Cardiac atrium fibroblast (primary cell): ENCODE results near the gene OR1J4. TPM values are rescaled to one million over a fixed set of nuclear protein-coding genes. Genes with fewer than 3 reads are reported as not detected.

Experiments
- total RNA-seq: library from RNA; depleted of rRNA; stranded (reverse); fragments of >200 nt; gene quantifications from 2 replicates; pipeline ENCODE4 v1.2.3, GENCODE V29; 2015

OR1J4 gene, protein sequence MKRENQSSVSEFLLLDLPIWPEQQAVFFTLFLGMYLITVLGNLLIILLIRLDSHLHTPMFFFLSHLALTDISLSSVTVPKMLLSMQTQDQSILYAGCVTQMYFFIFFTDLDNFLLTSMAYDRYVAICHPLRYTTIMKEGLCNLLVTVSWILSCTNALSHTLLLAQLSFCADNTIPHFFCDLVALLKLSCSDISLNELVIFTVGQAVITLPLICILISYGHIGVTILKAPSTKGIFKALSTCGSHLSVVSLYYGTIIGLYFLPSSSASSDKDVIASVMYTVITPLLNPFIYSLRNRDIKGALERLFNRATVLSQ
- total RNA-seq = not detected in 2 replicates

DNA sequence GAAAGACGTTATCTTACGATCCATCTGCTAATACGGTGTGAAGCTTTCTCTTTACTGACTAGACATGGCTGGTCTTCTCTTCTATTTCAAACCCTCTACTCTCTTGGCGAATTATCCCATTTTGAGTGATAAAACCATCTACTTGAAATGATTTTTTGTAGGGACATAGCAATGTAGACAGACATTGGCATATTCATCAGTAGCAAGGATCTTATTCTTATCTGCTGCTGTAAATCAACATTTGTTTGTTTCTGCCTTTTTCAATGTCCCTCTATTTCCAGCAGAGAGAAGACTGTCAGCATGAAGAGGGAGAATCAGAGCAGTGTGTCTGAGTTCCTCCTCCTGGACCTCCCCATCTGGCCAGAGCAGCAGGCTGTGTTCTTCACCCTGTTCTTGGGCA is at the start of gene OR1J4:
Gene OR1J4, plus strand, starts transcription at position 301 of the 400 bp plus-strand sequence. Its CDS starts 0 bp downstream, at position 301.

DNA sequence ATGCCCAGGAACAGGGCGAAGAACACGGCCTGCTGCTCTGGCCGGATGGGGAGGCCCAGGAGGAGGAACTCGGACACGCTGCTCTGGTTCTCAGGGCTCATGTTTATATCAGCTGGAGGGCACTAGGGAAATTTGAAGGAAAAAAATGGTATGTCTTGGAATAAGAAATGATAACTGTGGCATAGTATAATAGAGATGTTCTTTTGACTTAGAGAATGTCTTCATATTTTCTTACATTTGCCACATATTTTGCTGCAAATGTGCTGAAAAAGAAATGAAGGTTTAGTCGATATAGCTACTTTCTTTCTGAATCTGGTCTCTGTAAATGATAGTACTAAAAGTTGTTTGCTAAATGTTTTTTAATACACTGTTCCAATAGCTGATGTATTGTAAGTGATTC is 41.1 kb upstream of the OR1J4 start, which contains the start of gene OR1J1:
Gene OR1J1, minus strand, starts transcription at position 101 of the 400 bp plus-strand sequence. Its CDS starts 0 bp downstream, at position 101.

DNA sequence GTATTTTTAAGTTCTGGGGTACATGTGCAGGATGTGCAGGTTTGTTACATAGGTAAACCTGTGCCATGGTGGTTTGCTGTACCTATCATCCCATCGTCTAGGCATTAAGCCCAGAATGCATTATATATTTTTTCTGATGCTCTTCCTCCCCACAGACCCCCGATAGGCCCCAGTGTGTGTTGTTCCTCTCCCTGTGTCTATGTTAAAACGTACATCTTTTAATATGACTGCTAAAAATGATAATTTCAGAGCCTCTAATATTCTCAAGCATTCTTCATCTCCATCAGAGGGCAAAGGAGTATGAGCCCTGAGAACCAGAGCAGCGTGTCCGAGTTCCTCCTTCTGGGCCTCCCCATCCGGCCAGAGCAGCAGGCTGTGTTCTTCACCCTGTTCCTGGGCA is 8.4 kb upstream of the OR1J4 start, which contains the start of gene OR1J2:
Gene OR1J2, plus strand, starts transcription at position 301 of the 400 bp plus-strand sequence. Its CDS starts 0 bp downstream, at position 301.

DNA sequence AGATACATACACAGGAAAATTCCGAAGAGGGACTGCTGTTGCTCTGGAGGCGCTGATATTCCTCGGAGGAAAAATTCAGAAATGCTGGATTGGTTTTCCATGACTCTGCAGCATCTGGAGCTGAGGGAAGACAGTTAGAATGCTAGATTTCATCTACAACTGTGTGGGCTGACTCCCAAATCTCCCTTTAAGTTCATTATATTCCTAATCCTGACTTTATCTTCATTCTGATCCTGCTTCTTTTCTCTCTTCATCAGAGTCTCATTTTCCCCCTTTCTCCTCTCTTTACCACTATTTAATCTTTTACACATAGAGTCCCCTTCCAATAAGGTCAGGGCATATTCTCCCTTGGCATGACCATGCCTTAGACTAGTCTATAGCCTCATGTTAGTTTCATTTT is 8.3 kb downstream of the OR1J4 start, which contains the start of gene OR1N1:
Gene OR1N1, minus strand, starts transcription at position 101 of the 400 bp plus-strand sequence. Its CDS starts 0 bp downstream, at position 101.

DNA sequence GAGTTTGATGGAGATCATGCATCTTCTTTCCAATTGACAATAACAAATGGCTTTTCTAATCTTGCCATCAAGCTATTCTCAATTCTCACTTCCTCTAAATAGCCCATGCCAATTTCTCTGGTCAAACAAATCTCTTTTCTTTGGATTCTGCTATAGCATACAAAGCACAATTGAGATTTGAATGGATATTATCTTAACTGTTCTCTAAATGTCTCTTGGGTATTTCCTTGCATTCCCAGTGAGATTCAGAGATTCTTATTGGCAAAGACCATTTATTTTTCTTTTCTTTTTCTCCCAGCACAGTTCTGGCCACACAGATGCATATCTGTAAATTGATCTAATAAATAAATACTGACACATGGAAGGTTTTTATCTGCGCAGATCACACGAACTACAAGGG is 33.9 kb downstream of the OR1J4 start, which contains the start of gene OR1N2:
Gene OR1N2, plus strand, starts transcription at position 301 of the 400 bp plus-strand sequence. CDS start 100 bp downstream, outside the sequence.

Other genes with a start within 250 kb of the OR1J4 start
- 267 and 340 TPM in 2 replicates for gene PTGS1, start 148.1 kb upstream of the OR1J4 start, total RNA-seq
- gene OR1J1, start 41.2 kb upstream of the OR1J4 start, total RNA-seq = not detected in 2 replicates
- gene OR1J2, start 8.3 kb upstream of the OR1J4 start, total RNA-seq = not detected in 2 replicates
- gene OR1N1, start 8.2 kb downstream of the OR1J4 start, total RNA-seq = not detected in 2 replicates
- gene OR1N2, start 34.0 kb downstream of the OR1J4 start, total RNA-seq = not detected in 2 replicates
- not detected in 2 replicates for gene OR1L8, start 64.2 kb downstream of the OR1J4 start, total RNA-seq
- not detected in 2 replicates for gene OR1Q1, start 95.6 kb downstream of the OR1J4 start, total RNA-seq
- not detected in 2 replicates for gene OR1B1, start 138.5 kb downstream of the OR1J4 start, total RNA-seq
- not detected in 2 replicates for gene OR1L1, start 142.6 kb downstream of the OR1J4 start, total RNA-seq
- gene OR1L3, start 156.0 kb downstream of the OR1J4 start, total RNA-seq = not detected in 2 replicates
- not detected in 2 replicates for gene OR1L4, start 204.8 kb downstream of the OR1J4 start, total RNA-seq
- gene OR1L6, start 223.2 kb downstream of the OR1J4 start, total RNA-seq = not detected in 2 replicates